ENCODE data around the gene NOS2. TPM values are rescaled to one million over a fixed set of nuclear protein-coding genes. Genes with fewer than 3 reads are reported as not detected.

The NOS2 gene
- total RNA-seq, 1 donor from 2014 or later, result 0.25 TPM

DNA sequence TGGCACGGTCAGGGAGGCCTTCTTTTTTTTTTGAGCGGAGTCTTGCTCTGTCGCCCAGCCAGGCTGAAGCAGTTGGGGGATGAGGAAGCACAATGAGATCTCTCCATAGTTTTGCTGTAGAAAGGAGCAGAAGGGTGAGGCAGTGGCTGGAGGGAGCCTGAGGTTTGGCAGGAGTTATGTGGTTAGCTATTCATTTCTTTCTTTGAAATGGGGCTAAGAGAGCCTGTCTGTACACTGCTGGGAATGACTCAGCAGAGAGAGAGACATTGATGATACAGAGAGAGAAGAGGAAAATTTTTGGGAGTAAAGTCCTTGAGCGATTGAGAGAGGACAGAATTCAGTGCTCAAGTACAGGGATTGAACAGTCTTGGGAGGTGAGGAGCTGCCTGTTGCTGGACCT is 22.1 kb downstream of the NOS2 start:
- no peak for DNase-seq
- Mint-ChIP-seq H3K4me1 (ENCODE audit: low read depth, unreplicated experiment) (no peaks in the 10 kb centered on the region), H3K27me3 (ENCODE audit: unreplicated experiment) (no peaks in the 10 kb centered on the region), H3K36me3 (ENCODE audit: unreplicated experiment) (no peaks in the 10 kb centered on the region), H3K9me3 (ENCODE audit: unreplicated experiment) (no peaks in the 10 kb centered on the region), H3K4me3 (ENCODE audit: unreplicated experiment) (no peak overlapping the region), H3K27ac (ENCODE audit: unreplicated experiment) (no peak overlapping the region)
- TF ChIP-seq, protein P1, sequence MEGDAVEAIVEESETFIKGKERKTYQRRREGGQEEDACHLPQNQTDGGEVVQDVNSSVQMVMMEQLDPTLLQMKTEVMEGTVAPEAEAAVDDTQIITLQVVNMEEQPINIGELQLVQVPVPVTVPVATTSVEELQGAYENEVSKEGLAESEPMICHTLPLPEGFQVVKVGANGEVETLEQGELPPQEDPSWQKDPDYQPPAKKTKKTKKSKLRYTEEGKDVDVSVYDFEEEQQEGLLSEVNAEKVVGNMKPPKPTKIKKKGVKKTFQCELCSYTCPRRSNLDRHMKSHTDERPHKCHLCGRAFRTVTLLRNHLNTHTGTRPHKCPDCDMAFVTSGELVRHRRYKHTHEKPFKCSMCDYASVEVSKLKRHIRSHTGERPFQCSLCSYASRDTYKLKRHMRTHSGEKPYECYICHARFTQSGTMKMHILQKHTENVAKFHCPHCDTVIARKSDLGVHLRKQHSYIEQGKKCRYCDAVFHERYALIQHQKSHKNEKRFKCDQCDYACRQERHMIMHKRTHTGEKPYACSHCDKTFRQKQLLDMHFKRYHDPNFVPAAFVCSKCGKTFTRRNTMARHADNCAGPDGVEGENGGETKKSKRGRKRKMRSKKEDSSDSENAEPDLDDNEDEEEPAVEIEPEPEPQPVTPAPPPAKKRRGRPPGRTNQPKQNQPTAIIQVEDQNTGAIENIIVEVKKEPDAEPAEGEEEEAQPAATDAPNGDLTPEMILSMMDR (IDR thresholded peaks at IDR 0.05; ENCODE audit: partially characterized antibody, unreplicated experiment), result no peak

DNA sequence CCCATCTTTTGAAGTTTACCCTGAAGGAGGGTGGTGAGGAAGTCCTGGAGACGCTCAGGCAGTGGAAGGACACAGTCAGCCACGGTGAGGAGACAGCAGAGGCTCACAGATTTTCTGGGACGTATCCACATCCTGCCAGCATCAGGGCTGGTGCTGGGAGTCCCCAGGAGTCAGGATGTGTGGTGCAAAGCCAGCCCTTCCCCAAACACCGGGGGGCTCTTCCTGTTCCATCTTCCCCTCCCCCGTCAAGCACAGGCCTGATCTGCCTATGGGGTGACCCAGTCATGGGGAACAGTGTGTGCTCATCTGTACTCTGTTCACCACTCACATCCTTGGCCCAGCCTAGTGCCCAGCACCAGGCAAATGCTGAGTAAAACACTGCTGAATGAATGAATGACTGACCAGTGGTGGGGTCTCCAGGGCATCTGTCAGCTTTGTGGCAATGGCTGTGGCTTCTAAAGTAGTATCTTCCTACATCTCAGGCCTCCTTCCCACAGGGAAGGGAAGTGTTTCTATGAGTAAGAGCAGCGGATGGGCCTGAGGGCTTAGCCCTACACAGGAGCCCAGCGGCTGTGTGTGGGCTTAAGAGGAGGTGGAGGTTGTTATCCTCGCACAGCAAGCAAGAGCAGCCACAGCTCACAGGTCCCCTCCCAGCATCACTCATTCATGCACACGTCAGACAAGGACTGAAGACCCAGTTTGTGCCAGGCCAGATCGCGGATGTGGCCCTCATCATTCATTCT is 23.3 kb downstream of the NOS2 start:
- H3K9me3 Mint-ChIP-seq (ENCODE audit: unreplicated experiment), result no peaks in the 10 kb centered on the region
- TF ChIP-seq, protein P1 (IDR thresholded peaks at IDR 0.05; ENCODE audit: partially characterized antibody, unreplicated experiment), result no peak
- no peak overlapping the region for H3K4me3 Mint-ChIP-seq (ENCODE audit: unreplicated experiment)
- DNase-seq, result no peak
- no peak overlapping the region for H3K27ac Mint-ChIP-seq (ENCODE audit: unreplicated experiment)
- no peaks in the 10 kb centered on the region for H3K4me1 Mint-ChIP-seq (ENCODE audit: low read depth, unreplicated experiment)
- H3K36me3 Mint-ChIP-seq (ENCODE audit: unreplicated experiment), result no peaks in the 10 kb centered on the region
- no peaks in the 10 kb centered on the region for H3K27me3 Mint-ChIP-seq (ENCODE audit: unreplicated experiment)

DNA sequence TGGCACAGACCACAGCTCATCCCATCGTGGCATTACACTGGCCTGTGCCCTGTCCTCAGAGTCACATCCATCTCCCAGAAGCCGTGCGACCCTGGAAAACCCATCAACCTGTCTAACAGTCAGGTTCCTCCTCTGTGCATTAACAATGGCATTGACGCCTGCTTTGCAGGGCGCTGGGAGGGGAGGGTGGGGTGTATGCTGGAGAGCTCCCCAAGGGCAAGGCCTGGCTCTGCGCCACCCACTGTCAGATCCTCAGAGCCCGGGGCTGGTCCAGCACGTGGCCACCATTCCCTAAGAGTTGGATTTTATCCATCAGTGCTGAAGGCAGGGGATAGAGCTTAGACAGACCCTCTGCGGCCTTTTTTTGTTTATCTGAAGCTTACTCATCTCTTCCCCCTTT is 28.7 kb downstream of the NOS2 start:
- H3K9me3 Mint-ChIP-seq (ENCODE audit: unreplicated experiment), result no peaks in the 10 kb centered on the region
- DNase-seq, result no peak

DNA sequence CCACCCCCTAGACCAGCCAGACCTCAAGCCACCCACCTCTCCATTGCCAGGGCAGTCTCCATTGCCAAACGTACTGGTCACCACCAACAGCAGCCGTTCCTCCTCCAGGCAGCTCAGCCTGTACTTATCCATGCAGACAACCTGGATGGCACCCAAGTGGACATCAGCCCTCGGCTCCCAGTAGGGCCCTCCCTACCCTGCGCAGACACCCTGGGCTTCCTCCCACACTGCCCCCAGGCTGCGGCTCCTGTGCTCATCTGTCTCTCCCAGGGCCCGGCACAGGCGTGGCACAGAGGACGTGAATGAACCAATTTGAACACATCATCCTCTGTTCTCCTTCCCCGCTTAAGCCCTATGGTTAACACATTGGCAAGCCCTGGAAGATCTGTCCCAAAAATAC is 29.5 kb downstream of the NOS2 start:
- H3K27ac Mint-ChIP-seq (ENCODE audit: unreplicated experiment), result no peak overlapping the region
- no peaks in the 10 kb centered on the region for H3K4me1 Mint-ChIP-seq (ENCODE audit: low read depth, unreplicated experiment)
- H3K27me3 Mint-ChIP-seq (ENCODE audit: unreplicated experiment), result no peaks in the 10 kb centered on the region
- H3K9me3 Mint-ChIP-seq (ENCODE audit: unreplicated experiment), result no peaks in the 10 kb centered on the region
- no peaks in the 10 kb centered on the region for H3K36me3 Mint-ChIP-seq (ENCODE audit: unreplicated experiment)
- no peak for DNase-seq
- TF ChIP-seq, protein P1 (IDR thresholded peaks at IDR 0.05; ENCODE audit: partially characterized antibody, unreplicated experiment), result no peak
- H3K4me3 Mint-ChIP-seq (ENCODE audit: unreplicated experiment), result no peak overlapping the region

More for the DNA sequence above, 28.7 kb downstream of the NOS2 start:
- no peaks in the 10 kb centered on the region for H3K27me3 Mint-ChIP-seq (ENCODE audit: unreplicated experiment)
- TF ChIP-seq, protein P1 (IDR thresholded peaks at IDR 0.05; ENCODE audit: partially characterized antibody, unreplicated experiment), result no peak
- no peak overlapping the region for H3K27ac Mint-ChIP-seq (ENCODE audit: unreplicated experiment)
- H3K36me3 Mint-ChIP-seq (ENCODE audit: unreplicated experiment), result no peaks in the 10 kb centered on the region
- no peak overlapping the region for H3K4me3 Mint-ChIP-seq (ENCODE audit: unreplicated experiment)
- no peaks in the 10 kb centered on the region for H3K4me1 Mint-ChIP-seq (ENCODE audit: low read depth, unreplicated experiment)

DNA sequence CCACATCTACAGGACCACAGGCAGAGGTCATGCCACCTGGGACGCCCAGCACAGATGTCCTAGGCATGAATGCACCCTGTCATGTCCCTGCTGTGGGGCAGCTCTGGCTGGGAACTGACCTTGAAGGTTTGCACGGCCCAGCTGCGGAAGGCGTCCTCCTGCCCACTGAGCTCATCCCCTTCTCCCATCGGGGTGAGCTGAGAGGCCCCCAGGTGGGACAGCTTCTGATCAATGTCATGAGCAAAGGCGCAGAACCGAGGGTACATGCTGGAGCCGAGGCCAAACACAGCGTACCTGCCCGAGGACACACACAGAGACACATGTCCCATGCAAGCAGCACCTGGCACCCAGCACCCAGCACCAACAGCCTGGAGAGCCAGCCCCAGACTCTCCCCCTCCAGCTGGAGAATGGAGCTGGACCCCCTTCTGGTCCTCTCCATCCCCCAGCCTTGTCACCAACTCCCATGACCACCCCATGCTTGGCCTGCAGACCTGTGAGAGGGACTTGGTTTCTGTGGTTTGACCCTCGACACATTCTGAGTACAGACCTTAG is 31.4 kb downstream of the NOS2 start:
- no peak overlapping the region for H3K27ac Mint-ChIP-seq (ENCODE audit: unreplicated experiment)
- no peaks in the 10 kb centered on the region for H3K36me3 Mint-ChIP-seq (ENCODE audit: unreplicated experiment)
- no peak for DNase-seq
- TF ChIP-seq, protein P1 (IDR thresholded peaks at IDR 0.05; ENCODE audit: partially characterized antibody, unreplicated experiment), result no peak
- H3K27me3 Mint-ChIP-seq (ENCODE audit: unreplicated experiment), result no peaks in the 10 kb centered on the region
- H3K4me3 Mint-ChIP-seq (ENCODE audit: unreplicated experiment), result no peak overlapping the region
- no peaks in the 10 kb centered on the region for H3K4me1 Mint-ChIP-seq (ENCODE audit: low read depth, unreplicated experiment)
- H3K9me3 Mint-ChIP-seq (ENCODE audit: unreplicated experiment), result no peaks in the 10 kb centered on the region

All from glutamatergic neuron (in vitro differentiated cells).